ENCODE data around the gene CEP170.

CEP170 gene

DNA sequence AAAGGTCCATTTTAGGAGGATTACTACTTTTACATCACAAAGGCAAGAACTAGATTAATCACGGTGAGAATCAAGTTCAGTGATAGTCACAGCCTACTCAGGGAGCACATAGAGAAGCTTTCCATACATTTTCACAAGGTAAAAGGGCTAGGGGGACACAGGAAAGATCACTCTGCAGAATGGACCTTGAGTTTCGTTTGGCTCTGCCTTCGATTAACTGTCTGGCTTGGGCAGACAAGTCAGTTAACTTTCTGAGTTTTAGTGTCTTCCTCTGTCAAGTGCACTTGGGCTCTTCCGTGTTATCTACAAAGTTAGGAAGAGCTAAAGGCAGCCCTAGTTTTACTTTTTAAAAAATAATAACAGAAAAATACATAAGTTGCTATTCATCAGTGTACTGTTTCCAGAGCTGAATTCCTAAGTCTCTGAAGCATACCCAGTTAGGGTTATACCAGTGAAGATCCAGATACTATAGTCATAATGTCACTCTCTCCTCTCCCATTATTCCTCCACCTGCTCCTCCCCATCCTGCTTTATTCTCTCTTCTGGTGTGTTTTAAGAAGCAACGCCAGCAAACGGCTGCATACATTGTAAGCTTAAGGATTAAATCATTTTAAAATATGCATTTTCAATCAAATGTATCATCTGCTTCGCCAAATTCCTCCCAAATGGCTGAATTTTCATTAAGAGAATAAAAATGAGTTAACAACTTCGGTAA, 1.7 kb downstream of the CEP170 start:
- Histone ChIP-seq H3F3A (ENCODE audit: control insufficient read depth, insufficient read depth) (no peaks in the 10 kb centered on the region; the same call in 1 of the 2 replicates), H3K9me2 (replicated peaks; ENCODE audit: control insufficient read depth, low read length) (no peaks in the 10 kb centered on the region), H3K9me3 (ENCODE audit: control insufficient read depth, insufficient read depth, low read length) (no peaks in the 10 kb centered on the region), H3K27me3 (ENCODE audit: control insufficient read depth, low read length) (no peaks in the 10 kb centered on the region), H3K4me3 (ENCODE audit: low read length) (peak overlapping the region; percentile 97), H3K4me2 (ENCODE audit: low read length) (peak overlapping the region; percentile 78), H3K4me1 (ENCODE audit: control insufficient read depth, low read length) (peaks cover 36% of the 10 kb centered on the region), H3K36me3 (ENCODE audit: control insufficient read depth, low read length) (0 out of 2 replicates have a peak, but pooled peaks cover 2% of the 10 kb centered on the region), H4K20me1 (ENCODE audit: control insufficient read depth, insufficient read depth, low read depth, low read length) (no peaks in the 10 kb centered on the region), H3K79me2 (ENCODE audit: control insufficient read depth, low read length) (peaks cover 88% of the 10 kb centered on the region), H3K27ac (ENCODE audit: low read depth, low read length) (0 out of 2 replicates have a peak overlapping the region, but pooled peaks have one; percentile 83)
- TF ChIP-seq EZH2phosphoT487 (IDR thresholded peaks at IDR 0.05; ENCODE audit: borderline replicate concordance, low read length): no peak
- TF ChIP-seq, protein P1, sequence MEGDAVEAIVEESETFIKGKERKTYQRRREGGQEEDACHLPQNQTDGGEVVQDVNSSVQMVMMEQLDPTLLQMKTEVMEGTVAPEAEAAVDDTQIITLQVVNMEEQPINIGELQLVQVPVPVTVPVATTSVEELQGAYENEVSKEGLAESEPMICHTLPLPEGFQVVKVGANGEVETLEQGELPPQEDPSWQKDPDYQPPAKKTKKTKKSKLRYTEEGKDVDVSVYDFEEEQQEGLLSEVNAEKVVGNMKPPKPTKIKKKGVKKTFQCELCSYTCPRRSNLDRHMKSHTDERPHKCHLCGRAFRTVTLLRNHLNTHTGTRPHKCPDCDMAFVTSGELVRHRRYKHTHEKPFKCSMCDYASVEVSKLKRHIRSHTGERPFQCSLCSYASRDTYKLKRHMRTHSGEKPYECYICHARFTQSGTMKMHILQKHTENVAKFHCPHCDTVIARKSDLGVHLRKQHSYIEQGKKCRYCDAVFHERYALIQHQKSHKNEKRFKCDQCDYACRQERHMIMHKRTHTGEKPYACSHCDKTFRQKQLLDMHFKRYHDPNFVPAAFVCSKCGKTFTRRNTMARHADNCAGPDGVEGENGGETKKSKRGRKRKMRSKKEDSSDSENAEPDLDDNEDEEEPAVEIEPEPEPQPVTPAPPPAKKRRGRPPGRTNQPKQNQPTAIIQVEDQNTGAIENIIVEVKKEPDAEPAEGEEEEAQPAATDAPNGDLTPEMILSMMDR (IDR thresholded peaks at IDR 0.05; ENCODE audit: low read depth, low read length, poor library complexity, severe bottlenecking): no peak

DNA sequence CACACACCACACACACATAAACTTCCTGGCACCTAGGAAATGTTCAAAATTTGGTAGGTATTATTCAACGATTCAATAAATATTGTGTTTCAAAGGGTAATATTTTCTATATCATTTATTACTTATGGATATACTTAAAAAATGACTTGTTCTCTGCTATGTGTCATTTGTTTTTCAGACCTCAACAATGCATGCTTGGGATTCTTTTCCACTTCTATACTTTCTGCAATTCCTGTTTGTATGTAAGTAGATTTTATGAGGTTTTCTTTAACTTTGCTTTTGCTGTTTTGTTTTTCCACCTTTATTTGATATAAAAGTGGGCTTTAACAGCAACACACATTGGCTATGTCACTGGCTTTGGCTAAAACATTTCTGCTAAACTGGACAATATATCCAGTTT, 3.5 kb downstream of the CEP170 start:
- Histone ChIP-seq H3K36me3 (ENCODE audit: control insufficient read depth, low read length) (0 out of 2 replicates have a peak, but pooled peaks cover 2% of the 10 kb centered on the region), H3K27ac (ENCODE audit: low read depth, low read length) (no peak overlapping the region), H3K79me2 (ENCODE audit: control insufficient read depth, low read length) (peaks cover 88% of the 10 kb centered on the region), H3K9me3 (ENCODE audit: control insufficient read depth, insufficient read depth, low read length) (no peaks in the 10 kb centered on the region), H3F3A (ENCODE audit: control insufficient read depth, insufficient read depth) (no peaks in the 10 kb centered on the region; the same call in 1 of the 2 replicates), H3K9me2 (replicated peaks; ENCODE audit: control insufficient read depth, low read length) (no peaks in the 10 kb centered on the region), H3K4me2 (ENCODE audit: low read length) (peak overlapping the region; percentile 32; the same call in 1 of the 2 replicates), H4K20me1 (ENCODE audit: control insufficient read depth, insufficient read depth, low read depth, low read length) (0 out of 2 replicates have a peak, but pooled peaks cover 2% of the 10 kb centered on the region), H3K4me1 (ENCODE audit: control insufficient read depth, low read length) (peaks cover 46% of the 10 kb centered on the region), H3K27me3 (ENCODE audit: control insufficient read depth, low read length) (no peaks in the 10 kb centered on the region), H3K4me3 (ENCODE audit: low read length) (no peak overlapping the region)
- no peak for TF ChIP-seq EZH2phosphoT487 (IDR thresholded peaks at IDR 0.05; ENCODE audit: borderline replicate concordance, low read length)
- TF ChIP-seq, protein P1 (IDR thresholded peaks at IDR 0.05; ENCODE audit: low read depth, low read length, poor library complexity, severe bottlenecking): no peak

DNA sequence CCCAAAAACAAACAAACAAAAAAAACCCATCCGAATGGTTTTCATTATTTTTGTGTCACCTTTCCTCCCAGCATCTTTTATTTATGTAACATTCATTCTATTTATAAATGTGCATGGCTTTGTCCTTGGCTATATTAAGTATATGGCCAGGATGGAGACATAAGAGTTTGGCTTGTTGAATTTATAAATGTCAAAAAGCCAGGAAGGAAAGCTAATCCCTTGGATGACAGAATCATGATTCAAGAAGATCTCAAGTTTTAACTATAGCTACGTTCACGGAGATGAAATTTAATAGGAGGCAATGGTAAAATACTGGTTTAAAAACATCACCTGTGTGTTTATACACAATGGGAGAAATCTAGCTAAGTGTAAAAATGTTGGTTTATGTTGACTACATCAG, 5.0 kb downstream of the CEP170 start:
- peaks cover 46% of the 10 kb centered on the region for H3K4me1 ChIP-seq (ENCODE audit: control insufficient read depth, low read length)
- no peaks in the 10 kb centered on the region for H3K36me3 ChIP-seq (ENCODE audit: control insufficient read depth, low read length)
- H3K79me2 ChIP-seq (ENCODE audit: control insufficient read depth, low read length): peaks cover 96% of the 10 kb centered on the region
- TF ChIP-seq EZH2phosphoT487 (IDR thresholded peaks at IDR 0.05; ENCODE audit: borderline replicate concordance, low read length): no peak
- TF ChIP-seq, protein P1 (IDR thresholded peaks at IDR 0.05; ENCODE audit: low read depth, low read length, poor library complexity, severe bottlenecking): no peak
- no peaks in the 10 kb centered on the region for H3K9me3 ChIP-seq (ENCODE audit: control insufficient read depth, insufficient read depth, low read length)
- H3K27me3 ChIP-seq (ENCODE audit: control insufficient read depth, low read length): no peaks in the 10 kb centered on the region
- H4K20me1 ChIP-seq (ENCODE audit: control insufficient read depth, insufficient read depth, low read depth, low read length): 0 out of 2 replicates have a peak, but pooled peaks cover 2% of the 10 kb centered on the region
- no peak overlapping the region for H3K4me3 ChIP-seq (ENCODE audit: low read length)
- no peaks in the 10 kb centered on the region; the same call in 1 of the 2 replicates for H3F3A ChIP-seq (ENCODE audit: control insufficient read depth, insufficient read depth)
- H3K4me2 ChIP-seq (ENCODE audit: low read length): no peak overlapping the region
- no peak overlapping the region for H3K27ac ChIP-seq (ENCODE audit: low read depth, low read length)
- H3K9me2 ChIP-seq (replicated peaks; ENCODE audit: control insufficient read depth, low read length): no peaks in the 10 kb centered on the region

Data from DOHH2 (cell line).